ENCODE measurements around the gene OSGIN1.

The OSGIN1 gene

DNA sequence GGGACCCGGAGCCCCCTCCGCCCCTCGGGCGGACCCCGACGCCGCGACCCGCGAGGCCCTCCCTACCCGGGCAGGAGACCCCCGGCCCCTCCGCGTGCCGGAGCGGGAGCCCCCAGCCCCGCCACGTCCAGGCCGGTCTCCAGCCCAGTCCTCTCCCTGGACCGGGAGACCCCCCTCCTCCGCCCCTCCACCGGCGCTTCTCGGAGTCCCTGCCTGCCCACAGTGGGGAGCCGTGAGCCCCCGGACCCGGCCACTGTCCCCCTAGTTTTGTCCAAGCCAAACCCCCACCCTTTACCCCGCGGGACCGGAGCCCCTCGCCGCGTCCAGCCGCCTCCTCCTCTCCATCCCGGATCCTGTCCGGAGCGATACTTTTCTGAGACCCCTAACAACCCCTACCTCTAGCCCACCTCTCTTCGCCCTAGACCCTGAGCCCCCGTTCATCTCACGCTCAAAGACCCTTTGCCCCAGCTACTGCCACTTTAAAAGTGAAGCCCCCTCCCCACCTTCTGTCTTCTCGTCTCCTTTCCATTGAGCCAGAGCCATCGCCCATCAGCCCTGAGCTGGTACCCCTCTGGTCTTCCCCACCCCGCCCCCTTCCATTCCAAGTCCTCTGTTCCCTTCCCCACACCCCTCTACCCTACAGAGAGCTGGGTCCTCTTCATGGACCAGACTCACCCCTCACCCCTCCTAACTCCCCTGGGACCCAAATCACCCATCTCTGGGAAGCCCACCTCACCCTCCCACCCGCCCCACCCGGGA is 16.0 kb downstream of the OSGIN1 start:
- DNase-seq (ENCODE audit: low read depth) = no peak
- TF ChIP-seq, protein P1, sequence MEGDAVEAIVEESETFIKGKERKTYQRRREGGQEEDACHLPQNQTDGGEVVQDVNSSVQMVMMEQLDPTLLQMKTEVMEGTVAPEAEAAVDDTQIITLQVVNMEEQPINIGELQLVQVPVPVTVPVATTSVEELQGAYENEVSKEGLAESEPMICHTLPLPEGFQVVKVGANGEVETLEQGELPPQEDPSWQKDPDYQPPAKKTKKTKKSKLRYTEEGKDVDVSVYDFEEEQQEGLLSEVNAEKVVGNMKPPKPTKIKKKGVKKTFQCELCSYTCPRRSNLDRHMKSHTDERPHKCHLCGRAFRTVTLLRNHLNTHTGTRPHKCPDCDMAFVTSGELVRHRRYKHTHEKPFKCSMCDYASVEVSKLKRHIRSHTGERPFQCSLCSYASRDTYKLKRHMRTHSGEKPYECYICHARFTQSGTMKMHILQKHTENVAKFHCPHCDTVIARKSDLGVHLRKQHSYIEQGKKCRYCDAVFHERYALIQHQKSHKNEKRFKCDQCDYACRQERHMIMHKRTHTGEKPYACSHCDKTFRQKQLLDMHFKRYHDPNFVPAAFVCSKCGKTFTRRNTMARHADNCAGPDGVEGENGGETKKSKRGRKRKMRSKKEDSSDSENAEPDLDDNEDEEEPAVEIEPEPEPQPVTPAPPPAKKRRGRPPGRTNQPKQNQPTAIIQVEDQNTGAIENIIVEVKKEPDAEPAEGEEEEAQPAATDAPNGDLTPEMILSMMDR (IDR thresholded peaks at IDR 0.05; ENCODE audit: insufficient read depth, low read depth, low read length, missing control alignments) = no peak
- H3K4me3 ChIP-seq (ENCODE audit: low read length) = no peak overlapping the region

DNA sequence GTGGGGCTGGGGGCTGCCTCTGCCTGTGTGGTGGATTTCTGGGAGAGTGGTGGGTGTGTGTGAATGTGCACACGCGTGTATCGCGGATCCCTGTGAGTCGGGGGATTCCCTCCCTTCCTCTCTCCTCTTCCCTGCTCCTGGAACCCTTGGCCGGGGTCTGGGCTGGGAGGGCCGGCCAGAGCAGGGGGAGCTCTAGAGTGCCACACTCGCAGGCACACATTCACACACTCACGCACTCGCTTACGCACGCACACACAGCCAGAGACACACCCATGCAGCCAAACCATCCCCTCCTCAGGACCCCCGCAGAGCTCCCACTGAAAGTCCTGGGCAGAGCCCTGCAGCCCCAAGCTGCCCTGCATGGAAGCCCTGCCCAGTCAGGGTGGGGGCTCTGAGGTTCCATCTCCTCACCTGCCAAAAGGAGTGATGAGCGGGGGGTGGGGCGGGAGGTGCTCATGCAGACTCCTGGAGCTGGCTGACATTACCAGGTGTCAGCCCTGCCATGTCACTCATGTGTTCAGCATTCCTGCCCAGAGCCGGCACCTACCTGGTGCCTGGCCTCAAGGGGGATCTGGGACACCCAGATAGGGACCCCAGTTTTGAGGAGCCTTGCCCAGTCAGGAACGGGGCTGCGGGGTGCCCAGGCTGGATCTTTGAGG is 16.9 kb downstream of the OSGIN1 start:
- no peak for DNase-seq (ENCODE audit: low read depth)
- no peak overlapping the region for H3K4me3 ChIP-seq (ENCODE audit: low read length)
- TF ChIP-seq, protein P1 (IDR thresholded peaks at IDR 0.05; ENCODE audit: insufficient read depth, low read depth, low read length, missing control alignments) = no peak

GRCh38 chr16:83970430-83970815 is 17.4 kb downstream of the OSGIN1 start:
- TF ChIP-seq, protein P1 (IDR thresholded peaks at IDR 0.05; ENCODE audit: insufficient read depth, low read depth, low read length, missing control alignments) = no peak
- H3K4me3 ChIP-seq (ENCODE audit: low read length) = no peak overlapping the region
- no peak for DNase-seq (ENCODE audit: low read depth)

DNA sequence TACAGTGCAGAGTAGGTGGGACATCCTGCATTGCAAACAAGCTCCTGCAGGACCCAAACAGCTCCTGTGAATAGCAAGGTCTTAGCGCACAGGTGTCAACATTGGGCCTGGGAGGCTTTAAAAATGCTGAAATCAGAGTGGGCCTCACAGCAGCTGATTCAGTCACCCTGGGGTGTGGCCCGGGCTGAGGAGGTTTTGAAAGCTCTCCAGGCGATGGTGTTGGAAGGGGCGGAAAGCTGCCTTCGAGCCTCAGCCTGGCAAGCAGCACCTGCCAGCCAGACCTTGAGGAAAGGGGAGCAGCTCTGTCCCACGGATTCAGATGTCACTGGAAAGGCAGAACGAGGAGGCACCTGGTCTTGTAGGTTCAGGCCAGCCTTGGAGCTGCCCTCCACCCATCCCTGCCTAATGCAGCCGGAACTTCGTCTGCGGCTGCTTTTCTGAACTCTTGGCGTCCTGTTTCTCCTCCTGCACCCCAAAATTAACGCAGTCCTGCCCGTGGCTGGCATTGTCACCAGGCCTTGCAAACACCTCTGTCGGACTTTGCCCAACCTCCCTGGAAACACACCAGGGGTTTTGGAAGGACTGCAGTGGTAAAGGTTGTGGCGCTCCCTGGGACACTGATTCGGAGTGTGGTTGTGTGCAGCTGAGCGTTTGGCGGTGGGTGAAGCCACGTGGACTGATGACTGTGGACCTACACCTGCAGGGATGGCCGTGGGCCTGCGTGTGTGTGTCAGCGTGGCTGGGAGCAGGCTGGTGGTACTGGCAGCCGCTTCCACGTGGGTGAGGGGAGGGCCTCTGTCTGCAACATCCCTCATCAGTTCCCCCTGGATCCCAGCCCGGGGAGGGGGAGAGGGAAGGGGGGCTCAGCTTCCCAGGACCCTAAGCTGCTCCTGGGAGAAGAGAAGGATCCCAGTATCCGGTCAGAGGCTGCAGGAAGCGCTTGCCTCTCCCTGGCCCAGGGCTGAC is 18.4 kb downstream of the OSGIN1 start:
- peak; percentile 29 for DNase-seq (ENCODE audit: low read depth)
- no peak overlapping the region for H3K4me3 ChIP-seq (ENCODE audit: low read length)
- TF ChIP-seq, protein P1 (IDR thresholded peaks at IDR 0.05; ENCODE audit: insufficient read depth, low read depth, low read length, missing control alignments) = no peak

DNA sequence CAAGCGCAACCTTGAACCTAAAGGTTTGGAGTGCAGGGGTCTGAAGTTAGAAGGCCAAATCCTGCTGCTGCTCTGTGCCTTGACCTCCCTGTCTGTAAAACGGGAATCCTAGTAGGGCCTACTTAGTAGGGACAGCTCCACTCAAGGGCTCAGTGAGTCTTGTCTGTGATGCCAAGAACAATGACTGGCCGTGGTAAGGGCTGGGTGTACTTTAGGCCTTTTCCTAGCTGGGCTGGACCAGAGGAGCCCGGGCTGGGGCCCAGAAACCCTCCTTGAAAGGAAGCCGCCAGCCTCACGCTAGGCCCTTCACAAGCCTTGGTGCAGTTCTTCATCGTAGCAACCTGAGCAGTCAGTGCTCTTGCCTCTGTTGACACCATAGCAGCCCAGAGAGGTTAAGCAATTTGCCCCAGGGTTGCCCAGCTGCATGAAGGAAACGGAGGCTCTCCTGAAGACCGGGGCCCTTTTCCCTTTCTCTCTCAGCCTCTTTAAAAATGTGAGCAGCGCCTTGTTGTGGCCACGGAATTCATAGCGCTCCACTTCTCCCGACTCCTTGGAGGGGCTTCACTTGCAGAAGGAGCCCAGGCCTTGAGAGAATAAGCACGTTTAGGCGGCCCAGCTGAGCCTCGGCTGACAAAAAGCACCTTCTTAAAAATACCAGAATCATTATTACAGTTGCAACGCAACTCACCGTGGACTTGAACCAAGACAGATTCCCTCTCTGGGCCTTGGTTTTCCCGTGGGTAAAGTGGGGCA is 19.4 kb downstream of the OSGIN1 start:
- TF ChIP-seq, protein P1 (IDR thresholded peaks at IDR 0.05; ENCODE audit: insufficient read depth, low read depth, low read length, missing control alignments) = no peak
- DNase-seq (ENCODE audit: low read depth) = no peak
- no peak overlapping the region for H3K4me3 ChIP-seq (ENCODE audit: low read length)

- no peak overlapping the region for H3K4me3 ChIP-seq (ENCODE audit: low read length)
- TF ChIP-seq, protein P1 (IDR thresholded peaks at IDR 0.05; ENCODE audit: insufficient read depth, low read depth, low read length, missing control alignments) = no peak
- DNase-seq (ENCODE audit: low read depth) = no peak
Observed at GRCh38 chr16:83973077-83973476, 20.0 kb downstream of the OSGIN1 start.
